HL-60/S4 treated with phorbol 12-myristate 13-acetate at 8.2 ng/mL for 4 days and 3 days (cell line): Measurements from ENCODE around the gene MOB2.

ENCODE experiments used
- in situ Hi-C: fragments of 300-500 bp; cut with MboI; formaldehyde crosslinking; loops from 2 replicates; pipeline ENCODE4 v1.15.0; 2022; ENCODE audit warnings: low sequenced_read_pairs

Gene MOB2

GRCh38 chr11:1422481-1422880 lies 64.1 kb downstream of the MOB2 start:
- in situ Hi-C loops, result no loop called here

- in situ Hi-C loops, result no loop called here
Observed at GRCh38 chr11:1421291-1421690, 65.3 kb downstream of the MOB2 start.

GRCh38 chr11:1419811-1420210 lies 66.8 kb downstream of the MOB2 start:
- in situ Hi-C loops, result no loop called here
